ENCODE data around the gene COL23A1.

COL23A1 gene

DNA sequence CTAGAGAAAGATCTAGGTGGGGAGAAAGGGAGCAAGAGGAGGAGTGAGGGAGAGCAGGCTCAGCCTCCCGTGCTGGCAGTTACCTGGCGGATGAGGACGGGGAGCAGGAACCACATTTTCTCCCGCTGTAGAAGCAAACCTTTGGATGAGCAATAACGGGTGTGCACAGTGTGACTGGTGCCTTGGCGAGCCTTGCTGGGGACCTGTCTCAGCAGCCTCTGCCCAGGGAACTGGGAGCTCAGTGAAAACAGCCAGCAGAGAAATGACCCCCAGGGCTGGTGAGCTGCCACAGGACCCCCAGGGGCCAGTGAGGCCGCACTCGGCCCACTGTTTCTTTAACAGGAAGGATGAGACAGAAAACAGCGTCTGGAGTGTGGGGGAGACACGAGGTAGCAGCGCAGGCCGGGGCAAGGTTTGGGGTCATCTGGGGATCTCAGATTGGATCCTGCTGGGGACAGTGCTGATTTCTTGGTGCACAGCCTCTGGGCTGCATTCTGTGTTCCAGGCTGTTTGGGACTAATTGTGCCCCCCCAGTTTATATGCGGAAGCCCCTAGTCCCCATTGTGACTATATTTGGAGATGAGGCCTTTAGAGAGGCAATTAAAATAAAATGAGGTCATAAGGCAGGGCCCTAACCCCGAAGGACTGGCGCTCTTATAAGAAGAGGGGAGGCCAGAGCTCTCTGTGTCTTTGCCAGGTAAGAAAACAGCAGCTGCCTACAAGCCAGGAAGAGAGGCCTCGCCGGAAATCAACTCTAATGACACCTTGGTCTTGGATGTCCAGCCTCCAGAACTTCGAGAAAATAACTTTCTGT lies 238.8 kb downstream of the COL23A1 start:
- no peak for DNase-seq

DNA sequence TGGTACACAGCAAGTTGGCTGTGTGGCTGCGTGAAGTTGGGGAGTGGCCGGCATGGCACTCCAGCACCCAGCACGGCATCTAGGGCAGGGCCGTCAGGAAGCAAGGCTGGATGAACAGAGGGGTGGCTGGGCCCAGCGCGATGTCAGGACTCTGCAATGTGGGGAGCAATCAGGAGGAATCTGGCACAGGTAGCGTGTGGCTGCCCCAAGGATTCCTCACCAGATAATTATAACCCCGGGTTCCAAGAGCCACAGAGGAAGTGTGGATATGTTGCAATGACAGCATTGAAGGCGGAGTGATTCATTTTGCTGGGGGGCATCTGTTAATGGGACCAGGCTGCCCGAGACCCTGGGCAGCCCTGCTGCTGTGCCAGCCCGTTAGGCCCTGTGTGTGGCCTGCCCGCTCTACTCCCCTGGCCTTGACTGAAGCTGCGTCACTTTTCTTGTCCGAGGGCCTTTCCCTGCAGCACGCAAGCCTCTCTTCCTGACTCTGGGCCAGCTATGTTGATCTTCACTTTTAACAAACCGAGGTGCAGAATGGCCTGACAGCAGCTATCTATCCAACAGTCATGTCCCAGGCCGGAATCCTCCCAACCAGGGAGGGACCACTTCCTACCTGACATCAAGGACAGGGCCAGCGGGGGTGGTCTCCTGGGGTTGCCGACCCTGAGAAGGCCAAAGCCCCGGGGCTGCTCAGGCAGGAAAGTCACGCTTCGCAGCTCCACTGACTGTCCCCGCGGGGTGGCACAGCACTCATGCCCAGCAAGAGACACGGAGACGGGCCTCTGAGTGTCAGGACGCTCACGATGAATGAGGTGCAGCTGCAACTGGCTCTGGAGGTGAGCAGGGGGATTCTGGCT lies 239.6 kb downstream of the COL23A1 start:
- DNase-seq = no peak

DNA sequence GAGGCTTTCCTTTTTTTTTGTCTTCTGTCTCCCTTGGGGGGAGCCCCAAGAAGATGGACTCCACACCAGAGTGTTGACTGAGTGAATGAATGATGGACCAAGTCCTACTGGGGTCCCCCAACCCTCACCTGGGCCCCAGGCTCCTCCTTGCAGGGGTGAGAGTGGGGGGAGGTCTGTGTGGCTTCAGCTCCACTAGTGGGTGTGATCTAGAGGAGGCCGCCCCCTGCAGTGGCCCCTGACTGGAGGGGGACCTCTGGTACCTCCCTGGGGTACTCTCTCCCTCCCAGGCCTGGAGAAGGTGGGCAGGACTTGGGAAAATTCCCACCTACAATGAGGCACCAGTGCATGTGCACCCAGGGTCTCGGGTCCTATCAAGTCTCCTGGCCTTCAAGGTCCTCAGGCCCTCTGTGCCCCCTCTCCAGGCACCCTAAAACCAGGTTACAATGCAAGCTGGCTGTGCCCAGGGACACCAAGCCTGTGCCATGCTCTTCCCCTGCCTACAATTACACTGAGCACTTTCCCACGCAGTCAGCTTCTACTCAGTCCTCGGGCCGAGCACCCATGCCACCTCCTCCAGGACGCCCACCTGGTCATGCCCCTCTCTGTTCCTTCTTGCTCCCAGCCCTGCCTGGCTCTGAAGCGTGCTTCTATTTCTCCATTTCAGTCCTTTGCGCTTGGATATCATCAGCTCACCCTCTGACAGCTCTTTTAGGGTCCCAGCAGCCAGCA lies 240.4 kb downstream of the COL23A1 start:
- DNase-seq = no peak

DNA sequence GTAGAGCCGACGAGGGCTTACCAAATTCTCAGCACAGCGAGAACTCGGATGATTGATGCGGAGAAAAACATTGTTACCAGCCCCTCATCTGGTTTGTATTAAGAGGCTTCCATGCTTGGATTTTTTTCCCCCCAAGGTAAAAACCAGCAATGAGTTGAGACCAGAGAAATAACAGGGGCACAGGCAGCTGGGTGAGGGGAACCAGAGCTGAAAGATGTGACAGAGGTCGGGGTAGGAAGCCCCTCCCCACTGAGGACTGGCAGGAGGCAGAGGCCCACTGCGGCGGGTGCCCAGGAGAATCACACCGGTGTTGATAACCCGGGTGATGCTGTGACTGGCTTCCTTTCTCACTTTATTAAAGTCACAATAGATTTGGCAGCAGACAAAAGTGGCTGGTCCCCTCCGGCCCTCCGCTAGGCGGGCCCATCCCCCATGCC lies 241.1 kb downstream of the COL23A1 start:
- DNase-seq = no peak

DNA sequence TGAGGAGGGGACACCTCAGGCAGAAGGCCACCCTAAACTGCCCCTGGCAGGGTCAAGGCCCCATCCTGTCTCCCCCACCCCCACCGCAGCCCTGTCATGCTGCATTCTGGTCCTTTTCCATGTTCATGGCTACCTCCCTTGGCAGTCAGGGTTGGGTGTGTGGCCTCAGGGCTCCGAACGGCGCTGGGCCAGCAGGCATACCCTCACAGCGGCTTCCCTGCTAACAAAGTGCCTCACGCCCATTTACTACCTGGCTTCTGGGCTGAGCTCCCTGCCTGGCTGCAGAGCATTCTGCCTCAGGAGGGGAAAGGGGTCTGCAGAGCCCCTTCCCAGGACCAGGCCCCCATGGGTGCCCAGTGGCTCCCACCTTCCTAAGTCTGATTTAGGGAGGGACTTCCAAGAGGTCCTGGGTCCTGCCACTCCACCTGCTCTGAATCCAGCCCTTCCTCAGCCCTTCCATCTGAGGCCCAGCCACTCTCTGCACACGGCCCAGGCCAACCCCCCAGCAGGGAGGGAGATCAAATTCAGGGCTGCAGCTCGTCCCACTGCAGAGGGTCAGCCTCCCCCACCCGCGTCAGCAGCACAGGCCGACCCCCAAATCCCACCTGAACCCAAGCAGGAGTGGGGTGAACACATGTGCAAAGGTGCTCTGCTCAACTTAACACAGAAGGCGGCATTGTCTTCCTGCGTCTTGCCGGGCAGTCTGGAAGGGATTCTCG lies 241.7 kb downstream of the COL23A1 start:
- DNase-seq = no peak

DNA sequence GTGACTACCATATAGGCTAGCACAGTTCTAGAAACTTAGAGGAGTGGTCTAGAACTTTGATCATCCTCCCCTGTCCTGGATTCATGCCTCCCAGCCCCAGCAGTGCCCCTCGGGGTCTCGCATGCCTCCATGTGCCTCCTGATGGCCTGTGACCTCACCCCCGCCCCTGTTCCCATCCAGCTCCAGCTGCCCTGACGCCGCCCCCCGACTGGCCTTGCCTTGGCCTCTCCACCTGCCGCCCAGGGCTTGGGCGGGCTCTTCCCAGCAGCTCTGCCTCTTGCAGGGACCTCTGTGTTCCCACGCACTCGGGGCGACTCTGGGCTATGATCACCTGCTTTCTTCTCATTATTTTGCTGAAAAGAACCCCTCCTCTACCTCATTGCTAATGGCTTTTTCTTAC lies 242.2 kb downstream of the COL23A1 start:
- no peak for DNase-seq

DNA sequence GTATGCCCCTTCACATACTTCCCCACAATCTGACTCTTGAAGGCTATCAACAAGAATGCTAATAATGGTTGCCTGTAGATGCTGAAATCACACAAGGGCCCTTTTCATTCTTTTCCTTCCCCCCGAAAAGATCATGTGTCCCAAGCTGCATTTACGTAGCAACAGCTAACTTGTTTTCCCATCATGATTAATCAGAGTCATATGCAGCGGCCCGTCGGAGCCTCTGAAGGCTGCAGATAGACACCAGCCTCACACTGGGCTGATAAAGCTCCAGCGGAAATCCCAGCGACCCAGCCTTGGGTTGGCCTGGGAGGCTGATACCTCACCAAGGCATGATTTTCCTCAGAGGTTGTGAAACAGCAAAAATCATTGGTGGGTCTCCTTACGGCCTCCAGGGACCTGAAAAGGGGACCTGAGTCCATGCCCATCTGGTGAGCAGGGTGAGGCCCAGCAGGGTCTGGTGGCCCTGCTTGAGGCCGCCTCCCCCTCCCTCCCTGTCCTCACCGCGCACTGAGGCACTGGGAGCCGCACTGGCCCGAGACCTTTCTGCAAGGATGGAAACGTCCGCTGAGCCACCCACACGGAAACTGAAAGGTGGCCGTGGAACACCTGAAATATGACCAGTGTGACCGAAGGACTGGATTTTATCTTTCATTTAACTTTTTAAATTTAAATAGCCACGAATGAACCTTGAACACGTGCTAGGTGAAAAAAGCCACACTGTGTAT lies 243.4 kb downstream of the COL23A1 start:
- no peak for DNase-seq

DNA sequence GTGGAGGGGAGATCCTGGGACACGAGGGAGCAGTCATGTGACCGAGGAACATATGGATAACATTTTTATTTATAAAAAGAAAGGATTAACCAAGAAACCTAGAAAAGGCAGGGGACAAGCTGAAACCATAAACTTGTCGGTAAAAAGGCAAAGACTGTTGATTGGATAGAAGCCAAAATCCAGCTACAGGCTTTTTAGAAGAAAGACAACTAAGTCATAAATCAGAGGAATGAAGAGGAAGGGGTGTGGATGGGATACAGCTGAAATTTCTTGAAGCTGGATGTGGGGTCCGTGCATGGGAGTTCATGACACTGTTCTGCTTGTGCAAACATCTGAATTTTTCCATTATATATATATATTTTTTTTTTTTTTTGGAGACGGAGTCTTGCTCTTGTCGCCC lies 246.9 kb downstream of the COL23A1 start:
- DNase-seq = no peak

DNA sequence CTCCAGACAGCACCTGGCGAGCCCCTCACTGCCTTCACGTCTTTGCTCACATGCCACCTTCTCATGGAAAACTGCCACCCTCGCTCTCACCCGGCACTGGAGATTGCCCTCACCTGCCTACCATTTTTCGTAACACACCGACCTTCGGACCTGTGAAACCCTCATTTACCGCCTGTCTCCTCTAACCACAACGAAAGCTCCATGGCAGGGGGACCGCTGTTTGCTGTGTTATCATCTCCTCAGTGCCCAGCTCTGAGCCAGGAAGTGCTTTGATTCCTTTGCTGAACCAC lies 248.4 kb downstream of the COL23A1 start:
- DNase-seq = no peak

DNA sequence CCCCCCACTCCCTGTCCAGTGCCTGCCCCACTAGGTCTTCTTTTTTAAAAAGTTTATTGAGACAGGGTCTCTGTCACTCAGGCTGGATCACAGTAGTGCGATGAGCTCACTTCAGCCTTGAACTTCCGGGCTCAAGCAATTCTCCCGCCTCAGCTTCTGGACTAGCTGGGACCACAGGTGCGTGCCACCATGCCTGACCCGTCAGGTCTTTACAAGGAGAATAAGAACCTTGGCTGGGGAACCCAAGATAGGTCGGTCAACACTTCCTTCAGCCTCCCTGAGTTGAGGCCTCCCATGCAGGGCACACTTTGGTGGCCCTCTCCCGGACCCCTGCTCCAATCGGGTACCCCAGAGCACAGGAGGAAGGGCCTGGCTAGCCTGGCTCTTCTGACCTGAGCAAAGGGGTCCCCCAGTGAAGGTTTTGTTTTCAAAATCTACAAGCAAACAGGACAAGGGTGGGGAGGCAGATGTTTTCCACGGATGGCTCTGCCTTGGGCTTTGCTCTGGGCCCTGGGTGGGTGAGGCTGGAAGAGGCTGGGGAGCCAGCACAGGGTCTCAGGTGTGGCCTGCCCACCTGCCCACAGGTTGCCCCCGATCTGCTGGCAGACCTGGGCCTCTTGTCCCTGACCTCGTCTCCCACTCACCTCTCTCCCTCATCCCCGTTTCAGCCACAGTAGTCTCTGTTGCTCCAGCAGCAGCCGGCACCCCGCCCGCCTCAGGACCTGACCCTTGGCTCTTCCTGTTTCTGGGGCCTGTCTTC lies 248.9 kb downstream of the COL23A1 start:
- DNase-seq = no peak

DNA sequence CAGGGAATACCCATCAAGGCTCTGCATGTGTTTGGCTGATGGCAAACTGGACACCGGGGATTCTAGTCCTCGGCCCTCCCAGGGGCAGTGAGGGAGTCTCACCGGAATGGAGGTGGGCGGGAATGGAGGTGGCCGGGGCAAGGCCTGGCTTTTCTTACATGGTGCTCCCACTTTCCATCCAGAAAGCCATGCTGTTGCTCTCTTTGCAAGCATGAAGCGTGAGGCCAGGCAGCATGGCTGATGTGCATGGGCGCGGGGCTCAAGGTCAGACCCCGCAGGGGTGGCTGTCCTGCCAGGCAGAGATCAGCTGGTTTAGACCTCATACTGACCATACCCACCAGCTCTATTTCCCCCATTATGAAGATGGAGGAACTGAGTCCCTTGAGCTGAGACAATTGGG lies 249.6 kb downstream of the COL23A1 start:
- DNase-seq = no peak

DNA sequence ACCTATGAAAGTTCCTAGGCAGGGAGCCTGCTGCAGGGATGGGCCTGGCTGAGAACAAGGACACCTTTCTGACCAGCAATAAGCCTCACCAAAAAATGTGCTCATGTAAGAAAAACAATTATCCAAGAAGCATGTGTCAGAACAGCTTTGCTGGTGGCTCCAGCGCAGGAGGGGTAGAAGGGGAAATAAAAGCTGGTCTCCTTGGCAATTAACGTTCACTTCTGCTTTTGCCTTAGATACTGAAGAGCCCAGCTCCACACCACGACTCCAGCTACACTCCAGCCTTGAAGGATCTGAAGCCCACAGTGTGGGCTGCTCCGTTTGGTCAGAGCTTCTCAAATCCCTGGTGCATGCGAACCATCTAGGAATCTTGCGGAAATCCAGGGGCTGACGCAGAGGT lies 250.0 kb downstream of the COL23A1 start:
- DNase-seq = no peak

DNA sequence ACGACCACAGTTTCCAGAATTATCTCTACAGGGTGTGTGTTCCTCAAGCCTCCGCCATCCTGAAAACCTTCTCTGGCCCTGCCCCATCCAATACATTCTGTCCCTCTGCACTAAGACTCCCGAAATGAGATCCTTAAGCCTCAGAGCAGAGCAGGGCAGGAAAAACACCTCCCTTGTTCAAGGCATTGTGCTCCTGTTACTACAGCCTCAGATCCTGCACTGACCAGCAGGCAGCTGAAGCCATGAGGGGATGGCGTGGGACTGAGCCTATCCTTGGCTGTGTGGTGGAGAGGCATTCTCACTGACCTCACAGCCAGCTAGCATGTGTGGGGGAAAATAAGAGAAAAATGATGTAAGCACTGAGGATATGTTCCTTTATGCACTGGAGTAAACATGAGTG lies 250.9 kb downstream of the COL23A1 start:
- no peak for DNase-seq

DNA sequence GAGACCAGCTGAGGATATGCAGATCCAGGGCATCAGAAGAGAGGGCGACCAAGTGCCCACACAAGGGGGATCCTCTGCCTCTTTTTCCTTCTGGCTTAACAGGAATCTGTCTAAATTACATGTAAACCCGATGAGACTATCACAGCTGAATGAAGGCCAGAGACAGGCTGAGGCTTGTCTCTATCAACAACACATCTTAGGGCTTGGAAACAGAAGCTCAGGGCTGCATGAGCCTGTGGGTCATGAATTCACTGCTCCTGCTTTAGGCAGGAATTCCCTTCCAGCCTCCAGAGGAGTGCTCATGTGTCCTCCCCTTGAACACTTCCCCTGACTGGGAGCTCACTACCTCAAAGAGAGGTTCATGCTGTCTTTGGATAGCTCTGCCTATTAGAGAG lies 251.4 kb downstream of the COL23A1 start:
- no peak for DNase-seq

DNA sequence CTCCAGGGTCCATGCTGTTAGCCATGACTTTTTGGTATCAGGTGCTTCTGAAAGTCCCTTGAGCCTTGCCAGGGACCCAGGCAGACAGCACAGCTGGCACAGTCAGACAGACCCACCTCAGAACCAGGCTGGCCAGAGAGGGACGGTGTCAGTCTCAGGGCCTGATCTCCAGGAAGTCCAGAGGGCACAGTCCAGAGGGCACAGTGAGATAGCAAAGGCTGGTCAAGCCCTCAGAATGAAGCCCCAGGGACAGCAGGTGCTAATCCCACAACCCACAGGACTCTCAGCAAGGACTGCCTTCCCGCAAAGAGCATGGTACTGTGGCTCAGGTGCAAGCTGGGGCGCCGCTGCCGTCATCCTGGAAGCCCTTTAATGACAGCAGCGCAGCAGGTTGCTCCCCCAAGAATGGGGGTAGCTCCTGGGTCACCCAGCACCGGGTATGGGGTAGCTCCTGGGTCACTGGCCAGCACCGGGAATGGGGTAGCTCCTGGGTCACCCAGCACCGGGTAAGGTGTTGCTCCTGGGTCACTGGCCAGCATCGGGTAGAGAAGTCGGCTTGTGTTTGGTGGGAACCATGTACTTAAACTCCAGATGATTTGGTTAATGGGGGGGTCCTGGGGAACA lies 252.0 kb downstream of the COL23A1 start:
- no peak for DNase-seq

DNA sequence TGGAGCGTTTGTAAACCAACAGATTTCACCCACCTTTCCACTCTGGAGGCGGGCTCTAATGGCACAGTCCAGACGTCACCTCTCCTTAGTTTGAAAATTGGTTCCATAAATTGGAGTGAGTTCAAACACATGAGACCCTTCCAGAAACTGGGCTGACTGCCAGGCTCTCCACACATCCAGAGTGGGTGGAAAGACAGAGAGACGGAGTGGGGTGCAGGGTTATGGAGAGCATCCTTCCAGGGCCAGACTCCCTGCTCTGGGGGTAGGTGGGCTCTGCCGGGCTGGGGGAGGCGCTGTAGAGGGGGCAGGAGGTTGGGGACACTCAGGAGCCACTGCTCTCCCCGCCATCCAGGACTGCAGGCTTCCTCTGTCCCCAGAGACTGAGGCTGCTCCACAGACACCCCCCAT lies 252.9 kb downstream of the COL23A1 start:
- DNase-seq = no peak

DNA sequence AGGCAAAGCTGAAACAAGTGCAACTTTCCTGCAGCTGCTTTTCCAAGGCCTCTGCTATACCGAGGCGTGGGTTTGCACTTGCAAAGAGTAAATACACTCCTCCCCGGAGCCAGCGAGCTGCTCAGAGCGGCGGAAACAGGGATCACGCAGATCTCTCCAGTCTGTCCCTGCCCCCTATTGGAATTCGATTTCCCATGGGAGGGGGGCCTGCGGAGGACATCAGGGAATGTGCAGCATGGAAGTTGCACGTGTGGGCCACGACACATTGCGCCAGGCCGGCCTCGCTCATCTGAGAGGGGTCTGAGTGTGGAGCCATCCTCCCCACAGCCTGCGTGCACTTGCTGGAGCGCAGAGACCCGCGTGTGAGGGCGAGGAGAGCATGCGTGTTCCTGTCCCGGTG lies 253.3 kb downstream of the COL23A1 start:
- no peak for DNase-seq

DNA sequence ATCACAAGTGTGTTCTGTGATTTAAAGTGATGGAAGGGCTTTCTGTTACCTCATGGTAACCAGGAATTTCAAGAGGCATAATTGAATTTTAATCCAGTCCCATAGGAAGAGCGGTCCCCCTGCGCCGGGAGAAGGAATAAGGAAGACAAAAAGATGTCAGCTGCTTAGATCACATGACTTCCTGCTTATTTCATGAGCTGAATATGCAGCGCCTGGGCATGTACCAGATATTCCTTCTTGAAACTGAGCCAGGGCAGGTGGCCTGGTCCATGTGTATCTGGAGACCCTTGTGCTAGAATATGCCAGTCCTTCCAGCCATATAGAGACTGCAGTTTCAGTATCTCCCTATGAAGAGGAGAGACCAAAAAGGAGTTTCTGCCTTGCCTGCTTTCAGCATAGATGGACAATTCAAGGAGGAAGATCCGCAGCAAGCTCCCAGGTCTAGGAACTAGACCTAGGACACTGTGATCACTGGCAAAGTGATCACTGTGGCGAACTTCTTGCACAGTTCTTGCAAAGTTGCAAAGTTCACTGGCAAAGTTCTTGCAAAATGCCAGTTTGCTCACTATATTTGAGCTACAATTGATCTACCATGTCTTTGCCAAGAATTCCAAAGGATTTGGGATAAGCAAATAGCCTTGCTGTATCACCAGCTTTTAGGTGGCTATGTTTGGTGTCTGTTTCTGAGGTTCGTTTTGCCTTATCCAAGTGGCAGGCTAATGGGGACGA lies 254.7 kb downstream of the COL23A1 start:
- no peak for DNase-seq

DNA sequence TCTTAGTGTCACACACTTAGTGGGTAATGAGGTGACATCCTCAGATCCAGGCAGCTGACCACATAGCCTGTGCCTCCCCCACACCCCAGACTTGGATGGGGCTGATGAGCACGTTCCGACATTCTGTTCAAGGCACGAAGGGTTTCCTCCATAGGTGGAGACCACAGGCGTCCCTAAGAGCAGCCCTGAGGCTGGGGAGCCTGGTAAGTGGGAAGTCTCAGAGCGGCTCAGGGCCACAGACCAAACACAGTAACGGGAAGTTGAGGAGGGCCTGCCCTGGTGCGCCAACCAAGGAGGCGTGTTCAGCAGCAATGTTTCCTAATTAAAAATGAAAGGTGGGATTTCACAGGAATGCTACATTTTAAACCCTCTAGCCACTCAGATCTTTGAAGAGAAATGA lies 255.3 kb downstream of the COL23A1 start:
- no peak for DNase-seq

DNA sequence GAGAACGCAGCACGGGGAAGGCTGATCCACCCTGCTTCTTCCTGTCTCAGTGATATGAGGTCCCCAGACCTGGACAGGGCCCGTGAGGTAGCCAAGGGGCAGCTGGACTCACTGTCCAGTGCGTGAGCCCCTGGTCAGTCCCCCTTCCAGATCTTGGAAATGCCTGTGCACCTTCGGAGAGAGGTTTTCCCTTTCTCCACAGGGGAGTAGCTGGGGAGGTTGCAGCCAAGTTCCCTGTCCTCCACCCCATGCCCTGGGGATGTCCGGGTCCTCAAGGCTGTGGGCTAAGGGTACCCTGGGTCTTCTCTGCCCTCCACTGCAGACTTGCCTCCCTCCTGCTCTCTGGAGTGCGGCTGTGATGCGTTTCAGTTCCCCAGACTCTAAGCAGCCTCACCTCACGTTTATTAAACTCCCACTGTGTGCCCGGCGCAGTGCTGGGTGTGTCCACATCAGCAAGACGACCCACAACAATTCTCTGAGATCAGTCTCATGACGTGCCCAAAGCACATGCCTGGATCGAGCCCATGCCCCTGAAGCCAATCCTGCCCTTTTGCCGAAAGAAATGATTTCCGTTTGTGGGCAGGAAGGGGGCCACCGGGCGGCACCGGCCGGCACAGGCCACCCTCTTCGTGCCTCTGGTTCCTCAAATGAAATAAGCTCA lies 256.2 kb downstream of the COL23A1 start:
- no peak for DNase-seq
